Activated naive CD4-positive, alpha-beta T cell treated with Interleukin-2 at 50 U/mL for 16 hours (primary cell): ENCODE results near the gene GTF3C6.
"Not testable (repeated sequence)": the region's sequence is repeated elsewhere in the genome, so short reads cannot be mapped to it uniquely, and the experiment has no call there.

Experiments used
- DNase-seq: peaks from one replicate; pipeline ENCODE4 v3.0.0-alpha.2; 2020

GTF3C6 gene

GRCh38 chr6:110980227-110980626 is 21.7 kb downstream of the GTF3C6 start:
- no peak for DNase-seq

GRCh38 chr6:110980648-110981047 is 22.1 kb downstream of the GTF3C6 start:
- no peak for DNase-seq

GRCh38 chr6:110981202-110981600 is 22.7 kb downstream of the GTF3C6 start:
- no peak for DNase-seq

- no peak for DNase-seq
Observed at GRCh38 chr6:110990840-110991576, 32.5 kb downstream of the GTF3C6 start.

GRCh38 chr6:110996691-110997090 is 38.2 kb downstream of the GTF3C6 start:
- no peak for DNase-seq

GRCh38 chr6:110999634-111000270 is 41.2 kb downstream of the GTF3C6 start:
- DNase-seq: no peak

GRCh38 chr6:111002350-111002749 is 43.8 kb downstream of the GTF3C6 start:
- no peak for DNase-seq

GRCh38 chr6:111011360-111012142 is 53.0 kb downstream of the GTF3C6 start:
- DNase-seq: no peak

GRCh38 chr6:111012143-111012452 is 53.6 kb downstream of the GTF3C6 start:
- no peak for DNase-seq

- not testable (repeated sequence) for DNase-seq
Observed at GRCh38 chr6:111012520-111012919, 54.0 kb downstream of the GTF3C6 start.

GRCh38 chr6:111013144-111013915 is 54.8 kb downstream of the GTF3C6 start:
- DNase-seq: no peak

- DNase-seq: no peak
Observed at GRCh38 chr6:111015389-111016124, 57.1 kb downstream of the GTF3C6 start.

- not testable (repeated sequence) for DNase-seq
Observed at GRCh38 chr6:111017241-111017640, 58.7 kb downstream of the GTF3C6 start.
